ENCODE measurements around the gene PER2. TPM values are rescaled to one million over a fixed set of nuclear protein-coding genes. Genes with fewer than 3 reads are reported as not detected.

PER2 gene
- total and polyA plus RNA-seq, 4 donors, result 5.5 to 9.9 (median 9.3) TPM

DNA sequence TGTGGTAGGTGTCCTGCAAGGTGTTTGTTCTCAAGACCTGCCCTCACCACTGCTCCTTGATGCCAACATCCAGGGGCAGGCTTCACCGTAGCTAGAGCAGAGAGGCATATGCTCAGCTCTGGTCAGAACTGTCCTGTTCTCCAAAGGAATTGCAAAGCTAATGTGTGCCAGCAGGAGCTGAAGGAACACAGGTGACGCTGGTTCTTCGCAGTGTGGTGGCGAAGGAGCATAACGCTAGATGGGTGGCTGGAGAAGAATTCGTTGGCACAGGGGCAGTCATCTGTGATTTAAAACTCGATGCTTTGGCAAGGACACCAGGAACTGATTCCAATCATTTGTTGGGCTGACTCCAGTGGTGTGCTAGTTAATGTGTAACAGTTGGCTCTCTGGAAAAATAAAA lies 11.4 kb upstream of the PER2 start:
- no peaks in the 10 kb centered on the region for H3K27me3 ChIP-seq (ENCODE audit: control insufficient read depth, insufficient read depth, low read length)
- no peak overlapping the region for H3K4me3 ChIP-seq (ENCODE audit: low read depth, low read length)
- H3K36me3 ChIP-seq (ENCODE audit: control insufficient read depth, insufficient read depth, low read length), result no peaks in the 10 kb centered on the region
- no peak overlapping the region for H3K27ac ChIP-seq (ENCODE audit: low read depth, low read length)
- DNase-seq (ENCODE audit: low read depth in 4 of 6, low spot score in 6 of 6), result peak in 2 of 6 donors; percentile 66 to 68
- H3K9me3 ChIP-seq (ENCODE audit: control insufficient read depth, insufficient read depth, low read length), result no peaks in the 10 kb centered on the region
- H3K4me1 ChIP-seq (ENCODE audit: control insufficient read depth, insufficient read depth, low read length), result peaks cover 7% of the 10 kb centered on the region
- 66% methylated on average over 6 of the region's 7 CpGs for WGBS (ENCODE audit: insufficient coverage)

DNA sequence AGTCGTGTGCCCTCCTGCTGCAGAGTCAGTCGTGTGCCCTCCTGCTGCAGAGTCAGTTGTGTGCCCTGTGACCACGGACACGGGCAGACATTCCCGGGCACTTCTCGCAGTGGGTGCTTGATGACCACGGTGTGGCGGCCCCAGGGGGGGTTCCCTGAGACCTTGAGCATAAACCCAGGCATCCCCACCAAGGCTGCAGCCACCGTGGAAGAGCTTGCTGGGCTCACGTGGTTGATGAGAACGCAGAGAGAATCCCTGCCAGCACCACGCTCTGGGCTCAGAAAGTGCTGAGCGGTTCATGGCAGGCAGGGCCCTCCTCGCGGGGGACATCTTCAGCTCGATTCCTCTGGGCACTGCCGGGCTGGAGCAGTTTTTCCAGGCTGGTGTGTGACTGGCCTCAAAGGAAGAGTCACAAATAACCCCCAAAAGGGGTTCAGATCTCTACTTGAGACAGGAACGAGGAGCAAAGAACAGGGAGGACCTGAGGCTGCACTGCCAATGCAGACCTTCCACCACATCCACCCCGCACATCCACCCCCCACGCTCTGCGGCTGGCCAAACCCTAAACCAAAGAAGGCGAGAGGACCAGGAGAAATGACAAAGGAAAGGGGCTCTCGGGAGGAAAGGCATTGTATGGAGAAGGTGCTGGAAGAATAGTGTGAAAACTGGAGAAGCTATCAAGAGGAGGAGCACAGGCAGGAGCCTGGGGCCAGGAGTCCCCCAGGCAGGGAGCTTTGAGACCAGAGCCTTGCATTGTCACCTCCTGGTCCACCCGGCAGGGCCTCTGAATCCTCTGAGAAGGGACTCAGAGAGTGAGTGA lies 8.4 kb upstream of the PER2 start:
- Histone ChIP-seq H3K36me3 (ENCODE audit: control insufficient read depth, insufficient read depth, low read length) (no peaks in the 10 kb centered on the region), H3K9me3 (ENCODE audit: control insufficient read depth, insufficient read depth, low read length) (no peaks in the 10 kb centered on the region), H3K27me3 (ENCODE audit: control insufficient read depth, insufficient read depth, low read length) (no peaks in the 10 kb centered on the region), H3K4me3 (ENCODE audit: low read depth, low read length) (no peak overlapping the region), H3K27ac (ENCODE audit: low read depth, low read length) (no peak overlapping the region), H3K4me1 (ENCODE audit: control insufficient read depth, insufficient read depth, low read length) (peaks cover 7% of the 10 kb centered on the region)
- no peak for DNase-seq (ENCODE audit: low read depth in 4 of 6, low spot score in 6 of 6)
- WGBS (ENCODE audit: insufficient coverage), result 70% methylated on average over 19 of the region's 24 CpGs

- Histone ChIP-seq H3K4me3 (ENCODE audit: low read depth, low read length) (no peak overlapping the region), H3K9me3 (ENCODE audit: control insufficient read depth, insufficient read depth, low read length) (no peaks in the 10 kb centered on the region), H3K36me3 (ENCODE audit: control insufficient read depth, insufficient read depth, low read length) (no peaks in the 10 kb centered on the region), H3K27ac (ENCODE audit: low read depth, low read length) (no peak overlapping the region), H3K4me1 (ENCODE audit: control insufficient read depth, insufficient read depth, low read length) (peaks cover 7% of the 10 kb centered on the region), H3K27me3 (ENCODE audit: control insufficient read depth, insufficient read depth, low read length) (no peaks in the 10 kb centered on the region)
- WGBS (ENCODE audit: insufficient coverage), result 77% methylated on average over 8 of the region's 21 CpGs
- no peak for DNase-seq (ENCODE audit: low read depth in 4 of 6, low spot score in 6 of 6)
Measured at GRCh38 chr2:238295144-238296112, 7.0 kb upstream of the PER2 start.

DNA sequence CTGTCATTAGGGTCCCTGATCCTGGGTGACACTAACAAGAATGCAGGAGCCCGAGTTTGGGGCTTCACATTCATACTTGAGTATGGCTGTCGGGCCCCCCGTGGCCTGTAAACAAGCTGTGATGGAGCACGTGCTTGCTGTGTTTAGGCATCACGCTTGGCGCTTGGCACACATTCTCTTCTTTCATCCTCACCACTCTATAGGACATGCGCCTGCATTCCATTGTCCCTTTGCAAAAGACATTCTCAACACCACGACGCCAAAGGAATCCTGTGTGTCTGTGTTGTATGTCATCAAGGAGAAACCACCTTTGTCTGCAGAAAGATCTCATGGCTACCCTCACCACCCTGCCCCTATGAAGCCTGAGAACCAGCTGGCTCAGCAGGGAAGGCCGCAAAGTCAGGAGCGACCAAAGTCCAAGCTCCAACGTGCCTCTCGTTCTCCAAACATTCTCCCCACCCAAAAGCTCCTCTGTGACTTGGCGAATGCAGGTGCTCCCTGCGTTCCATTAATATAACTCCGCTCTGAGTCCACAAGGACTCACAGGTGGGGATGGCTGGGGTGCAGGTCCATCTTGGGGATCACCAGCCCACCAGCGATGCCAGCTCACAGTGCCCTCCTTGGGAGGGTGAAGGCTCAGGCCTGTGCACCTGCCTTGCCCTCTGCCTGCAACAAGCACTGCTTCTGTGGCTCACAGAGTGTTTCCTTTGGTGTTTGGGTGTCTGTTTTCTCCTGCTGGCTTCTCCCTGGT lies 6.2 kb upstream of the PER2 start:
- no peak overlapping the region for H3K4me3 ChIP-seq (ENCODE audit: low read depth, low read length)
- H3K9me3 ChIP-seq (ENCODE audit: control insufficient read depth, insufficient read depth, low read length), result no peaks in the 10 kb centered on the region
- H3K4me1 ChIP-seq (ENCODE audit: control insufficient read depth, insufficient read depth, low read length), result peaks cover 7% of the 10 kb centered on the region
- H3K36me3 ChIP-seq (ENCODE audit: control insufficient read depth, insufficient read depth, low read length), result no peaks in the 10 kb centered on the region
- DNase-seq (ENCODE audit: low read depth in 4 of 6, low spot score in 6 of 6), result no peak
- 80% methylated on average over 12 of the region's 17 CpGs for WGBS (ENCODE audit: insufficient coverage)
- no peak overlapping the region for H3K27ac ChIP-seq (ENCODE audit: low read depth, low read length)
- H3K27me3 ChIP-seq (ENCODE audit: control insufficient read depth, insufficient read depth, low read length), result no peaks in the 10 kb centered on the region

DNA sequence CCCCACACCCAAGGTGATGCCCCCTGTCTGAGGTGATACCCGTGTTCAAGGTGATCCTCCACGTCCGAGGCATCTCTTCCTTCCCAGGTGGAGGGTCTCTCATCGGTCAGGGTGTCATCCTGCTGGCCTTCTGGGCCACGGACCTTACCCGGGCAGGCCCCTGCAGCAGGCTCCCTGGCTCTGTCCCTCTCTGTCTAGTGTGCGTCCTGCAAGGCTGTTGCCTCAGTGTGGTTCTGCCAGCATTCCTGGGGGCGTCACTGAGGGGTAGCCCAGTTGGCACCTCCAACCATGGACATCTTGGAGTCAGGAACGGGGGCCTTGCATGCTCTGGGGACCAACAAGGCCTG lies 5.6 kb upstream of the PER2 start:
- H3K9me3 ChIP-seq (ENCODE audit: control insufficient read depth, insufficient read depth, low read length), result no peaks in the 10 kb centered on the region
- peaks cover 12% of the 10 kb centered on the region for H3K4me1 ChIP-seq (ENCODE audit: control insufficient read depth, insufficient read depth, low read length)
- no peak overlapping the region for H3K27ac ChIP-seq (ENCODE audit: low read depth, low read length)
- H3K27me3 ChIP-seq (ENCODE audit: control insufficient read depth, insufficient read depth, low read length), result no peaks in the 10 kb centered on the region
- H3K4me3 ChIP-seq (ENCODE audit: low read depth, low read length), result no peak overlapping the region
- no peaks in the 10 kb centered on the region for H3K36me3 ChIP-seq (ENCODE audit: control insufficient read depth, insufficient read depth, low read length)
- no peak for DNase-seq (ENCODE audit: low read depth in 4 of 6, low spot score in 6 of 6)
- 93% methylated on average over 9 of the region's 9 CpGs for WGBS (ENCODE audit: insufficient coverage)

DNA sequence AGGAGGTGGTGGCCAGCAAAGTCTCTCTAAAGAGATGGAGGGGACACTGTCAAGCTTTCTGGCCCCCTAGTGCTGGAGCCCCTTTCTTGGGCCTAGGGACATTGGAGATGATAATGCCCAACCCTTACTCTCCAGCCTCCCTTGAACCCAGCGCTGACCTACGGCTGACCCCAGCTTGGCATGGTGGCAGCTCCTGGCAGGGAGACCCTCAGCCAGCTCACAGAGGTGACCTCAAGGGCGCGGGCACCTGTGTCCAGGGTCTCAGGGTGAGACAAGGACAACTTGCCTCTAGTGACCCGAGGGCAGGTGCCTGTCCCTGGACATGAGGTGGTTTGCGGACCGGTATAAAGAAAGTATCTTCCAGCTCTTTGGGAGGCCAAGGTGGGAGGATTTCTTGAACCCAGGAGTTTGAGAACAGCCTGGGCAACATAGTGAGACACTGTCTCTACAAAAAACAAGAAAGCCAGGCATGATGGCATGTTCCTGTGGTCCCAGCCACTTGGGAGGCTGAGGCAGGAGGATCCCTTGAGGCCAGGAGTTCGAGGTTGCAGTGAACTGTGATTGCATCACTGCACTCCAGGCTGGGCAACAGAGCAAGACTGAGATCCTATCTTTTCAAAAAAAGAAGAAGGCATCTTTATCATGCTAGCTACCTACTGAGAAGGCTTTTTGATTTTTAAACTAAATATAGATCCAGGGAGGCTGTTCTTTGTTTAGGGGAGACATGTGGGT lies 3.3 kb upstream of the PER2 start:
- Histone ChIP-seq H3K9me3 (ENCODE audit: control insufficient read depth, insufficient read depth, low read length) (no peaks in the 10 kb centered on the region), H3K4me3 (ENCODE audit: low read depth, low read length) (no peak overlapping the region), H3K4me1 (ENCODE audit: control insufficient read depth, insufficient read depth, low read length) (peaks cover 28% of the 10 kb centered on the region), H3K27me3 (ENCODE audit: control insufficient read depth, insufficient read depth, low read length) (no peaks in the 10 kb centered on the region), H3K27ac (ENCODE audit: low read depth, low read length) (no peak overlapping the region), H3K36me3 (ENCODE audit: control insufficient read depth, insufficient read depth, low read length) (no peaks in the 10 kb centered on the region)
- DNase-seq (ENCODE audit: low read depth in 4 of 6, low spot score in 6 of 6), result no peak
- WGBS (ENCODE audit: insufficient coverage), result 96% methylated on average over 8 of the region's 8 CpGs

GRCh38 chr2:238290715-238291549 lies 2.5 kb upstream of the PER2 start:
- Histone ChIP-seq H3K27ac (ENCODE audit: low read depth, low read length) (no peak overlapping the region), H3K27me3 (ENCODE audit: control insufficient read depth, insufficient read depth, low read length) (no peaks in the 10 kb centered on the region), H3K9me3 (ENCODE audit: control insufficient read depth, insufficient read depth, low read length) (no peaks in the 10 kb centered on the region), H3K36me3 (ENCODE audit: control insufficient read depth, insufficient read depth, low read length) (no peaks in the 10 kb centered on the region), H3K4me1 (ENCODE audit: control insufficient read depth, insufficient read depth, low read length) (peaks cover 36% of the 10 kb centered on the region), H3K4me3 (ENCODE audit: low read depth, low read length) (no peak overlapping the region)
- DNase-seq (ENCODE audit: low read depth in 4 of 6, low spot score in 6 of 6), result no peak
- 83% methylated on average over 5 of the region's 5 CpGs for WGBS (ENCODE audit: insufficient coverage)

GRCh38 chr2:238290091-238290509 lies 1.7 kb upstream of the PER2 start:
- no peaks in the 10 kb centered on the region for H3K36me3 ChIP-seq (ENCODE audit: control insufficient read depth, insufficient read depth, low read length)
- DNase-seq (ENCODE audit: low read depth in 4 of 6, low spot score in 6 of 6), result peak in 2 of 6 donors; percentile 35 to 41
- H3K4me3 ChIP-seq (ENCODE audit: low read depth, low read length), result no peak overlapping the region
- no peaks in the 10 kb centered on the region for H3K9me3 ChIP-seq (ENCODE audit: control insufficient read depth, insufficient read depth, low read length)
- no peak overlapping the region for H3K27ac ChIP-seq (ENCODE audit: low read depth, low read length)
- WGBS (ENCODE audit: insufficient coverage), result 38% methylated on average over 7 of the region's 8 CpGs
- H3K4me1 ChIP-seq (ENCODE audit: control insufficient read depth, insufficient read depth, low read length), result peaks cover 44% of the 10 kb centered on the region
- H3K27me3 ChIP-seq (ENCODE audit: control insufficient read depth, insufficient read depth, low read length), result no peaks in the 10 kb centered on the region

Measured in spinal cord (tissue), 10 donors.